GM12878 (cell line): ENCODE measurements around the gene ZNF888. TPM values are rescaled to one million over a fixed set of nuclear protein-coding genes. Genes with fewer than 3 reads are reported as not detected.

Source experiments
- ELK1 ChIP-seq: IDR thresholded peaks from 2 replicates; pipeline ENCODE4 v1.6.1; 2012; ENCODE audit warnings: low read depth, low read length, improper control_type of control experiment
- GABPA ChIP-seq: IDR thresholded peaks from 2 replicates; pipeline ENCODE4 v1.6.1; 2014; ENCODE audit warnings: antibody characterized with exemption, low read depth, mild to moderate bottlenecking, inconsistent platforms
- HCFC1 ChIP-seq: fragments of 150-350 bp; IDR thresholded peaks from 2 replicates; pipeline ENCODE4 v1.6.1; 2014; ENCODE audit warnings: low read length
- HDAC6 ChIP-seq: fragments of 200-600 bp; sonication (generic); IDR thresholded peaks from one replicate; pipeline ENCODE4 v1.8.0; 2017; ENCODE audit warnings: antibody characterized with exemption; ENCODE audit not compliant: unreplicated experiment
- IKZF2 ChIP-seq, 2 experiments: fragments of 450-650 bp; IDR thresholded peaks; 2 replicates each; pipeline ENCODE4 v1.6.1; 2017; ENCODE audit warnings: mild to moderate bottlenecking in 2 of 2, moderate library complexity in 2 of 2
- JUND ChIP-seq: IDR thresholded peaks from 2 replicates; pipeline ENCODE4 v1.6.1; 2012; ENCODE audit warnings: low read depth, mild to moderate bottlenecking, low read length, improper control_type of control experiment, moderate library complexity
- NBN ChIP-seq: fragments of 450-650 bp; IDR thresholded peaks from 2 replicates; pipeline ENCODE4 v1.6.1; 2016
- NR2C1 ChIP-seq: fragments of 450-650 bp; IDR thresholded peaks from 2 replicates; pipeline ENCODE4 v1.6.1; 2017; ENCODE audit warnings: antibody characterized with exemption, mild to moderate bottlenecking, moderate library complexity
- PML ChIP-seq: IDR thresholded peaks from 2 replicates; pipeline ENCODE4 v1.6.1; 2012; ENCODE audit warnings: low read length, inconsistent platforms
- RAD21 ChIP-seq: IDR thresholded peaks from 2 replicates; pipeline ENCODE4 v1.6.1; 2011; ENCODE audit warnings: mild to moderate bottlenecking, low read depth, low read length, moderate library complexity; ENCODE audit not compliant: insufficient read depth
- RAD51 ChIP-seq: fragments of 450-650 bp; IDR thresholded peaks from 2 replicates; pipeline ENCODE4 v1.6.1; 2016; ENCODE audit warnings: moderate library complexity, mild to moderate bottlenecking, inconsistent platforms
- RELA ChIP-seq: fragments of 450-650 bp; IDR thresholded peaks from 2 replicates; pipeline ENCODE4 v1.8.0; 2014; ENCODE audit warnings: borderline replicate concordance; ENCODE audit not compliant: partially characterized antibody
- REST ChIP-seq: IDR thresholded peaks from 2 replicates; pipeline ENCODE4 v1.6.1; 2012; ENCODE audit warnings: mild to moderate bottlenecking, low read depth, low read length
- SP1 ChIP-seq: IDR thresholded peaks from one replicate; pipeline ENCODE4 v1.6.1; 2011; ENCODE audit warnings: low read depth, low read length
- SUPT20H ChIP-seq: IDR thresholded peaks from 2 replicates; pipeline ENCODE4 v1.6.1; 2011; ENCODE audit warnings: low read depth, mild to moderate bottlenecking, low read length, moderate library complexity, borderline replicate concordance; ENCODE audit not compliant: control insufficient read depth
- ZNF274 ChIP-seq: IDR thresholded peaks from one replicate; pipeline ENCODE4 v1.8.0; 2011; ENCODE audit not compliant: insufficient read length, insufficient read depth
- polyA plus RNA-seq, 11 experiments: library from polyadenylated mRNA; depleted of rRNA in 4 of 11; unstranded in 6 of 11; stranded (reverse) in 5 of 11; fragments of >200 nt; fragmentation: Nextera tagmentation in 4 of 11; fragmentation: Illumina TruSeq in 1 of 11; extraction: Ambion mirVana in 4 of 11; extraction: Trizol in 1 of 11; gene quantifications; 1 replicate in 1 of 11; 2 replicates in 10 of 11; pipeline versions ENCODE4 v1.2.1 to v1.2.3, GENCODE V29; 2011 to 2016; ENCODE audit warnings: inconsistent platforms in 2 of 11, missing spikeins in 2 of 11, low read depth in 1 of 11
- total RNA-seq, 4 experiments: library from RNA; depleted of rRNA in 3 of 4; stranded (reverse); fragments of >200 nt in 3 of 4; fragmentation: Illumina TruSeq in 1 of 4; extraction: Trizol in 1 of 4; gene quantifications; 2 replicates each; pipeline versions ENCODE4 v1.2.1 to v1.2.3, GENCODE V29; 2013 to 2021
- TF ChIP-seq, protein P1 (sequence below): fragments of 450-650 bp; IDR thresholded peaks from 2 replicates; pipeline ENCODE4 v1.6.1; 2016; ENCODE audit warnings: mild to moderate bottlenecking
- TF ChIP-seq, protein P2 (sequence below): fragments of 450-650 bp; conservative IDR thresholded peaks from 2 replicates; pipeline ENCODE4 v1.6.1; 2017; ENCODE audit warnings: mild to moderate bottlenecking, moderate library complexity
- TF ChIP-seq, protein P3 (sequence below): fragments of 450-650 bp; formaldehyde crosslinking; IDR thresholded peaks from 2 replicates; pipeline ENCODE4 v1.5.0; 2022; ENCODE audit warnings: mild to moderate bottlenecking, missing genetic modification characterization

ZNF888 gene
- total and polyA plus RNA-seq, 10 of the 15 experiments (the other 5 are each of a cell fraction or from before 2014, with no cell fraction given), result 0.26 to 4.3 (median 2.7) TPM

DNA sequence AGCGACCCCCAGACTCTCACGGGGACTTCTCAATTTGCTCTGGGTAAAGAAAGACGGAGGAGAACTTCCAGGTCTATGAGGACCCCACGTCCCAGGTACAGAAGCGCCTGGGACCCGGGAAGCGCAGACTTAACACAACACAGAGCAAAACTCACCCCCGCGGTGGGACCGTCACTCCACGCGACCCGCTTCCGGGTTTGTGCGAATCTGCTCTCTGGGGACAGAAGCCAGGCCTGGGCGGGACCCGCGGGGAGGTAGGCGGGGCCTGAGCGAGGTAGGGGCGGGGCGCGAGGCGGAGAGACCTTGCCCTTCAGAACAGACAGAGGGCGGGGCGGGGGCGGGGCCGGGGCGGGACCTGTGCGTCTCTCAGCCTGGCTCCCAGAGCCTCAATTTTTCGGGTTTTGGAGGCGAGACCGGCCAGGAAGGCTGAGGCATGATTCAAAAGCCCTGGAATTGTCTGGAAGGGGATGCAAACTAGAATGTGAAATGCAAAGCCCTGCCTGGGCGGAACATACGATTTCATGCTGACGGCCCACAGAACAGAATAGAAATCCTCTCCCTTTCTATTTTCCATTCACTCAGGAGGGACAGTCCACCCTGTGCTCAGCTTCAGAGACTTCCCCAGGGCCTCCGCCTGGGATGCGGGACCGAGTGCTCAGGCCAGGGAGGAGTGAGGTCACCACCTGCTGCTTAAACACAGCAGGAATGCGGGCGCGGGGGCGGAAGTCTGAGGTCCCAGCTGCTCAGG lies 19.3 kb upstream of the ZNF888 start (continued):
- TF ChIP-seq, protein P1, sequence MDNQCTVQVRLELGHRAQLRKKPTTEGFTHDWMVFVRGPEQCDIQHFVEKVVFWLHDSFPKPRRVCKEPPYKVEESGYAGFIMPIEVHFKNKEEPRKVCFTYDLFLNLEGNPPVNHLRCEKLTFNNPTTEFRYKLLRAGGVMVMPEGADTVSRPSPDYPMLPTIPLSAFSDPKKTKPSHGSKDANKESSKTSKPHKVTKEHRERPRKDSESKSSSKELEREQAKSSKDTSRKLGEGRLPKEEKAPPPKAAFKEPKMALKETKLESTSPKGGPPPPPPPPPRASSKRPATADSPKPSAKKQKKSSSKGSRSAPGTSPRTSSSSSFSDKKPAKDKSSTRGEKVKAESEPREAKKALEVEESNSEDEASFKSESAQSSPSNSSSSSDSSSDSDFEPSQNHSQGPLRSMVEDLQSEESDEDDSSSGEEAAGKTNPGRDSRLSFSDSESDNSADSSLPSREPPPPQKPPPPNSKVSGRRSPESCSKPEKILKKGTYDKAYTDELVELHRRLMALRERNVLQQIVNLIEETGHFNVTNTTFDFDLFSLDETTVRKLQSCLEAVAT, result no peak
- TF ChIP-seq NBN, result peak; percentile 36; the same call in 1 of the 2 replicates
- TF ChIP-seq NR2C1, result no peak
- TF ChIP-seq, protein P2, sequence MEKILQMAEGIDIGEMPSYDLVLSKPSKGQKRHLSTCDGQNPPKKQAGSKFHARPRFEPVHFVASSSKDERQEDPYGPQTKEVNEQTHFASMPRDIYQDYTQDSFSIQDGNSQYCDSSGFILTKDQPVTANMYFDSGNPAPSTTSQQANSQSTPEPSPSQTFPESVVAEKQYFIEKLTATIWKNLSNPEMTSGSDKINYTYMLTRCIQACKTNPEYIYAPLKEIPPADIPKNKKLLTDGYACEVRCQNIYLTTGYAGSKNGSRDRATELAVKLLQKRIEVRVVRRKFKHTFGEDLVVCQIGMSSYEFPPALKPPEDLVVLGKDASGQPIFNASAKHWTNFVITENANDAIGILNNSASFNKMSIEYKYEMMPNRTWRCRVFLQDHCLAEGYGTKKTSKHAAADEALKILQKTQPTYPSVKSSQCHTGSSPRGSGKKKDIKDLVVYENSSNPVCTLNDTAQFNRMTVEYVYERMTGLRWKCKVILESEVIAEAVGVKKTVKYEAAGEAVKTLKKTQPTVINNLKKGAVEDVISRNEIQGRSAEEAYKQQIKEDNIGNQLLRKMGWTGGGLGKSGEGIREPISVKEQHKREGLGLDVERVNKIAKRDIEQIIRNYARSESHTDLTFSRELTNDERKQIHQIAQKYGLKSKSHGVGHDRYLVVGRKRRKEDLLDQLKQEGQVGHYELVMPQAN, result peak; percentile 69
- no peak for TF ChIP-seq RAD21
- no peak for TF ChIP-seq RAD51
- no peak for TF ChIP-seq ZNF274
- no peak for TF ChIP-seq GABPA
- peak; percentile 13 for TF ChIP-seq SP1
- TF ChIP-seq ELK1, result no peak
- TF ChIP-seq IKZF2 (IDR thresholded peaks at IDR 0.05), result no peak; a peak in 1 of 4 replicates
- TF ChIP-seq, protein P3, sequence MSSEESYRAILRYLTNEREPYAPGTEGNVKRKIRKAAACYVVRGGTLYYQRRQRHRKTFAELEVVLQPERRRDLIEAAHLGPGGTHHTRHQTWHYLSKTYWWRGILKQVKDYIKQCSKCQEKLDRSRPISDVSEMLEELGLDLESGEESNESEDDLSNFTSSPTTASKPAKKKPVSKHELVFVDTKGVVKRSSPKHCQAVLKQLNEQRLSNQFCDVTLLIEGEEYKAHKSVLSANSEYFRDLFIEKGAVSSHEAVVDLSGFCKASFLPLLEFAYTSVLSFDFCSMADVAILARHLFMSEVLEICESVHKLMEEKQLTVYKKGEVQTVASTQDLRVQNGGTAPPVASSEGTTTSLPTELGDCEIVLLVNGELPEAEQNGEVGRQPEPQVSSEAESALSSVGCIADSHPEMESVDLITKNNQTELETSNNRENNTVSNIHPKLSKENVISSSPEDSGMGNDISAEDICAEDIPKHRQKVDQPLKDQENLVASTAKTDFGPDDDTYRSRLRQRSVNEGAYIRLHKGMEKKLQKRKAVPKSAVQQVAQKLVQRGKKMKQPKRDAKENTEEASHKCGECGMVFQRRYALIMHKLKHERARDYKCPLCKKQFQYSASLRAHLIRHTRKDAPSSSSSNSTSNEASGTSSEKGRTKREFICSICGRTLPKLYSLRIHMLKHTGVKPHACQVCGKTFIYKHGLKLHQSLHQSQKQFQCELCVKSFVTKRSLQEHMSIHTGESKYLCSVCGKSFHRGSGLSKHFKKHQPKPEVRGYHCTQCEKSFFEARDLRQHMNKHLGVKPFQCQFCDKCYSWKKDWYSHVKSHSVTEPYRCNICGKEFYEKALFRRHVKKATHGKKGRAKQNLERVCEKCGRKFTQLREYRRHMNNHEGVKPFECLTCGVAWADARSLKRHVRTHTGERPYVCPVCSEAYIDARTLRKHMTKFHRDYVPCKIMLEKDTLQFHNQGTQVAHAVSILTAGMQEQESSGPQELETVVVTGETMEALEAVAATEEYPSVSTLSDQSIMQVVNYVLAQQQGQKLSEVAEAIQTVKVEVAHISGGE (CRISPR knock-in tag), result no peak
- TF ChIP-seq HDAC6, result no peak
- TF ChIP-seq RELA, result no peak
- TF ChIP-seq REST, result no peak
- TF ChIP-seq JUND, result no peak
- no peak for TF ChIP-seq SUPT20H
- peak; percentile 1; the same call in 1 of the 2 replicates for TF ChIP-seq HCFC1
- TF ChIP-seq PML, result peak; percentile 75; the same call in 1 of the 2 replicates
